ENCODE data around the gene DENND2C.

Gene DENND2C

DNA sequence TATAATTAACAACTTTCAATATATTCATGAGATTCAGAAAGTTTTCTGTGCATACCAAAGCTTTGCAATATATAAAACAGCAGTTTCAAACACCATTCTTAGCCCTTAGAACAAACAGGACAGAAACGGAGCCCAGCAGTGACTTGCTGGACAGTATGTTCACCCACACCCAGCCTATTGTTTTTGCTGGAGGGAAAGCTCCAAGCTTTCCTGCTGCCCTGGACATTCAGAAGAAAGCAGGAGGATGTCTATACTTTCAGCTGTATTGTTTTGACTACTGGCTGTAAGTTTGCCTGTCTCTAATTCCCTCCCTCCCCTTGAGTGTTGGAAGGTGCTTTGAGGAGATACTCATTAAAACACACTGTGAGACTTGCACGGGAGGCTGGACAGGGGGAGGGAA is 9.6 kb downstream of the DENND2C start:
- in situ Hi-C loops (cut with HindIII; ENCODE audit: low sequenced_read_pairs) = loop anchor here (10.0 kb wide), 1 partner anchor 55 kb away; no protein-coding TSS in a partner anchor
- TF ChIP-seq, protein P1, sequence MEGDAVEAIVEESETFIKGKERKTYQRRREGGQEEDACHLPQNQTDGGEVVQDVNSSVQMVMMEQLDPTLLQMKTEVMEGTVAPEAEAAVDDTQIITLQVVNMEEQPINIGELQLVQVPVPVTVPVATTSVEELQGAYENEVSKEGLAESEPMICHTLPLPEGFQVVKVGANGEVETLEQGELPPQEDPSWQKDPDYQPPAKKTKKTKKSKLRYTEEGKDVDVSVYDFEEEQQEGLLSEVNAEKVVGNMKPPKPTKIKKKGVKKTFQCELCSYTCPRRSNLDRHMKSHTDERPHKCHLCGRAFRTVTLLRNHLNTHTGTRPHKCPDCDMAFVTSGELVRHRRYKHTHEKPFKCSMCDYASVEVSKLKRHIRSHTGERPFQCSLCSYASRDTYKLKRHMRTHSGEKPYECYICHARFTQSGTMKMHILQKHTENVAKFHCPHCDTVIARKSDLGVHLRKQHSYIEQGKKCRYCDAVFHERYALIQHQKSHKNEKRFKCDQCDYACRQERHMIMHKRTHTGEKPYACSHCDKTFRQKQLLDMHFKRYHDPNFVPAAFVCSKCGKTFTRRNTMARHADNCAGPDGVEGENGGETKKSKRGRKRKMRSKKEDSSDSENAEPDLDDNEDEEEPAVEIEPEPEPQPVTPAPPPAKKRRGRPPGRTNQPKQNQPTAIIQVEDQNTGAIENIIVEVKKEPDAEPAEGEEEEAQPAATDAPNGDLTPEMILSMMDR (IDR thresholded peaks at IDR 0.05; ENCODE audit: low read depth, low read length, missing control alignments) = no peak
- no peak overlapping the region for H3K4me3 ChIP-seq (ENCODE audit: low read depth, low read length)
- no peak for DNase-seq (ENCODE audit: low read depth)

DNA sequence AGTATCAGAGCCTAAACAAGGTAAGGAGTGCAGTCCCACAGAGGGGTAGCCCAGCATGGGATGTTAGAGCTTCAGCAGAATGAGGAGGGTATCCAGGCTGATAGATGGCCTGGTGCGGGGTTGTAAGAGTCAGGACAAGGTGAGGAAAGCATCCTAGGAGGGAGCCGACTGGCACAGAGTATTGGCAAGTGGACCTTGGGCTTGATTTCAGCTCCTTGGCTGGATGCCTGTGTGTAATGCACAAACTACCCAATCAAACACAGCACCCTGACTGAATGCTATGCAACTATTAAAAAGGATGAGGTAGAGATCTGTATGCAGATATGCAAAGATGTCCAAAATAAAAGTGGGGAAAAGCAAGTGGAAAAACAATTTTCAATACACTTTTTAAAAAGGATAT is 18.0 kb downstream of the DENND2C start:
- DNase-seq (ENCODE audit: low read depth) = no peak
- in situ Hi-C loops (cut with HindIII; ENCODE audit: low sequenced_read_pairs) = no loop called here
- TF ChIP-seq, protein P1 (IDR thresholded peaks at IDR 0.05; ENCODE audit: low read depth, low read length, missing control alignments) = no peak
- no peak overlapping the region for H3K4me3 ChIP-seq (ENCODE audit: low read depth, low read length)

DNA sequence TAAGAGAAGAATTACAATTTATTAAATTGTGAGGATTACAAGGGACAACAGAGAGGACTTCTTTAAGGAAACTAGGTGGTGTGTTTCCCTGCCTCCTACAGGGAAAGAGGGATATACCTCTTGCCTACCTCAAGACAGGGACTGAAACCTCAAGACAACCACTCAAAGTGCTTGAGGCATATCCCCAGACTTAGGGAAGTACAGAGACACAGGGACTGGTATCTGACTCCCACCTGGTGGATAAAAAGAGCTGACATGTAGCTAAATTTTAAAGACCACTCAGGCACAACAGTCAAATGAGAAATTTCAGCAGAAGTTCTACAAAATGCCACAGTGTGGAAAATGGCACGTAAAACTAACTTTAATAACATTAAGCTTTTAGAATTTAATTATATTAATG is 21.3 kb downstream of the DENND2C start:
- DNase-seq (ENCODE audit: low read depth) = no peak
- H3K4me3 ChIP-seq (ENCODE audit: low read depth, low read length) = no peak overlapping the region
- TF ChIP-seq, protein P1 (IDR thresholded peaks at IDR 0.05; ENCODE audit: low read depth, low read length, missing control alignments) = no peak
- in situ Hi-C loops (cut with HindIII; ENCODE audit: low sequenced_read_pairs) = no loop called here

DNA sequence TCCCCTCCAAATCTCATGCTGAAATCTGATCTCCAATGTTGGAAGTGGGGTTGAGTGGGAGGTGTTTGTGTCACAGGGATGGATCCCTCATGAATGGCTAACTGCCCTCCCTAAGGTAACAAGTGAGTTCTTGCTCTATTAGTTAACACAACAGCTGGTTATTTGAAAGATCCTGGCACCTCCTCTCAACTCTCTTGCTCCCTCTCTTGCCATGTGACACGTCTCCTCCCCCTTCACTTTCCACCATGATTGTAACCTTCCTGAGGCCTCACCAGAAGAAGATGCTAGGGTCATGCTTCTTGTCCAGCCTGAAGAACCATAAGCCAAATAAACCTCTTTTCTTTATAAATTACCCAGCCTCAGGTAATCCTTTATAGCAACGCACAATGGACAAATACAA is 28.5 kb downstream of the DENND2C start:
- TF ChIP-seq, protein P1 (IDR thresholded peaks at IDR 0.05; ENCODE audit: low read depth, low read length, missing control alignments) = no peak
- in situ Hi-C loops (cut with HindIII; ENCODE audit: low sequenced_read_pairs) = no loop called here
- no peak overlapping the region for H3K4me3 ChIP-seq (ENCODE audit: low read depth, low read length)
- no peak for DNase-seq (ENCODE audit: low read depth)

DNA sequence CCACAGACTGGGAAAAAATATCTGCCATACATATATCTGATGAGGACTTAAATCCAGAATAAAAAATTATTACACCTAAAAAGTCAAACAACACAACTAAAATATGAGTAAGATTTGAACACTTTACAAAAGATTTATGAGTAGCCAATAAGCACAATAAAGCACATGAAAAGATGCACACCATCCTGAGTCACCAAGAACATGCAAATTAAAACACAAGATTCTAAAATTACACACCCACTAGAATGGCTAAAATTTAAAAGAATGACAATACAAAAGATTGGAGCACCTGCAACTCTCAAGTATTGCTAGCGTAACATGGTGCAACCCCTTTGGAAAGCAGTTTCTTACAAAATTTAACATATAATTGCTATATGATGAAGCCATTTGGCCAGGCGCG is 30.9 kb downstream of the DENND2C start:
- TF ChIP-seq, protein P1 (IDR thresholded peaks at IDR 0.05; ENCODE audit: low read depth, low read length, missing control alignments) = no peak
- no peak for DNase-seq (ENCODE audit: low read depth)
- in situ Hi-C loops (cut with HindIII; ENCODE audit: low sequenced_read_pairs) = no loop called here
- H3K4me3 ChIP-seq (ENCODE audit: low read depth, low read length) = no peak overlapping the region

DNA sequence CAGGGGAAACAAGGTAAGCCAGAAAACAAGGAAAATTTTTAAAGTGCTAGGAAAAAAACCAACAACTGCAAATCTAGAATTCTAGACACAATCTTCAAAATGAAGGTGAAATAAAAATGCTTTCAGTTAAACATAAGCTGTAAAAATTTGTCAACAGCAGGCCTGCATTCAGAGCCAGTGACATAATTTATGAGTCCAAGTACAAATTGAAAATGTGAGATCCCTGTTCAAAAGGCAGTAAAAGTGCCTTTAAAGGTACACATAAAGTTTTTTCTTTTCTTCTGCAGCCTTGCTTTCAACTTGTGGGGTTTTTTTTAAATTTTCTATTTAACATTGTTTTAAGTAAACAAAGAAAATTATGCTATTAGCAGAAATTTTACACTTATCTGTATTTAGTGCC is 37.4 kb downstream of the DENND2C start:
- H3K4me3 ChIP-seq (ENCODE audit: low read depth, low read length) = no peak overlapping the region
- TF ChIP-seq, protein P1 (IDR thresholded peaks at IDR 0.05; ENCODE audit: low read depth, low read length, missing control alignments) = no peak
- no peak for DNase-seq (ENCODE audit: low read depth)
- in situ Hi-C loops (cut with HindIII; ENCODE audit: low sequenced_read_pairs) = no loop called here

DNA sequence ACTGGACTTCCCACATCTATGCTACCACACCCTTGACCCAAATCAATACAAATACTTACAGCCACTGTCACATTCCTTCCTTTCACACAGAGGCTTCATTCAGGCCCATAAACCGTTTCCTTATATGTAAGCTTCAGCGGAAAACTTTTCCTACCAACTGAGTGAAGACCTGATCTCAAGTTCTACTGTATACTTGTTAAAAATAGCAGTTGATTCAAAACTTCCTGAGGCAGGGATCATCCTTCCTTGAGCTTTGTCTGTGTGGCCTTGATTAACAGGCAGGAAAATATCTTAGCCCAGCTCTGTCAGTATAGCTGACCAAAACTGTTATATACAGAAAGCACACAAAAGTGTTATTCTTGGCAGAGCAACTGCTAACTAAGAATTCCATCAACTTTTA is 42.7 kb downstream of the DENND2C start:
- no peak for DNase-seq (ENCODE audit: low read depth)
- TF ChIP-seq, protein P1 (IDR thresholded peaks at IDR 0.05; ENCODE audit: low read depth, low read length, missing control alignments) = no peak

More for the DNA sequence above, 42.7 kb downstream of the DENND2C start:
- in situ Hi-C loops (cut with HindIII; ENCODE audit: low sequenced_read_pairs) = no loop called here
- no peak overlapping the region for H3K4me3 ChIP-seq (ENCODE audit: low read depth, low read length)
